Glomerular visceral epithelial cell (primary cell): ENCODE results near the gene TBC1D16.
"Not testable (repeated sequence)": the region's sequence is repeated elsewhere in the genome, so short reads cannot be mapped to it uniquely, and the experiment has no call there.

Source experiments
- DNase-seq: peaks from one replicate; pipeline ENCODE4 v3.0.0-alpha.2; 2016; ENCODE audit errors: extremely low spot score

TBC1D16 gene

DNA sequence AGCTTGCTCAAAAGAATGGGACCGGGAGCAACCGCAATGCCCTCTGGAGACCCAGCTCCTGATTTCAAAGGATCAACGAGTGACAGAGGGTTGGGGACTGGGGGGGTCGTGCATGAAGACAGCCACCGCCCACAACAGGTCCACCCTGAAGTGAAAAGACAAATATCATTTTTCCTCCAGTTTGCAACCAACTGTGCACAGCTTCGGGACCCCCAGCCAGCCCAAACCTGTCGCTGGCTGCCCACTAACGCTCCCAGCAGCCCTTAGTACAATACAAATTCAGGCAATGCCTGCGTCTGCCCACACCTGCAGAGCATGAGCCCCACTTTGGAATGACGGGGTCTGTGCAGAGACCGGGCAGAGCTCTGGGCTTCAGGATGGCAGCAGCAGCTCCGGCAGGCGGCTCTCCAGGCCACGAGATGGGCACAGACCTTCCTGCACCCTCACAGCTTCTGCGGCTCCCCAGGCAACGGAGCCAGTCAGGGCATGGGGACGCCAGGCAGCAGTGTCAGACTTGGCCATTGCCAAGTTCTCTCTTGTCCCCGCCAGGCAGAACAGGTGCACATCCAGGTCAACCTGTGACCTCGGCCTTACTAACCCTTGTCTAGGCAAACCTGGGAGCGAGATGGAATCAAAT is 60.1 kb downstream of the TBC1D16 start:
- no peak for DNase-seq

DNA sequence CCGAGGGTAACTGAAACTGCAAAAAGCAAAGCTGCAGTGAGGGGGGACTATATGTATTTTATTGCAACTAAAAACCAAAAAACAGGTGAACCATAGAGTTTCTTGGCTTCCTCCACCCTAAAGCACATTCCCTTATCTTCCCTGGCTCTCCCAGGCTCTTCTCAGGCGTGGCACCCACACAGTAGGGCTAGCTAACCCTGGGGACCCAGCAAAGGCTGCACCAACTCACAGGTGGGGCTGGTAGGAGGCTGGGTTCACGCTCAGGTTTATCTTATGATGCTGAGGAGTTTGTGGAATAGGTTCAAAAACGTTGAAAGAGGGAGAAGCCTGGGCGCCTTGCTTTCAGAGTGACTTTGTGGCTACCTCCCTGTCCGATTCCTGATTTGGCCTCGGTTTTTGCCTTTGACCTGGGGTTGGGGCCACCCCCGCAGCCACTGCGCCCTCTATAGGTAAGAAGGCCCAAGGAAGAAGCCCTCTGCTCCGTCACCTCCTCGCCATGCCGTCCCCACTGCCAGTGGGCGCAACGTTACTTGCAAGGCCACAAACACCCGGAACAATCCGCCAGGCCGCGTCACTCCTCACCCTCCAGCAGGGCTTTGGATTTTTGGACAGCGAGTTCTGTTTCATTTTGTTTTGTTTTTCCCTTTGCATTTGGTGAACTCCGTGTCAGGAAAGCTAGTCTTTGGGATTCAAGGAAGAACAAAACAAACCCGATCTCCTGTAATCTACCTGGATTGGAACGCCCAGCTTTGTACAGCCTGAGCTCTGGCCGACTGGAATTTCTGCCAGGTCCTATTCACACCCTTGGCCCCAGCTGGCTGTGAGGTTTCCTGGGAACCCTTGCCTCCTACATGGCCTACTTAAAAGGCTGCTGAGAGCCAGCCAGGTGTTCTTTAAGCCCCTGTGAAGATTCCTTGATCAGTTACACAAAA is 60.8 kb downstream of the TBC1D16 start:
- DNase-seq: no peak

DNA sequence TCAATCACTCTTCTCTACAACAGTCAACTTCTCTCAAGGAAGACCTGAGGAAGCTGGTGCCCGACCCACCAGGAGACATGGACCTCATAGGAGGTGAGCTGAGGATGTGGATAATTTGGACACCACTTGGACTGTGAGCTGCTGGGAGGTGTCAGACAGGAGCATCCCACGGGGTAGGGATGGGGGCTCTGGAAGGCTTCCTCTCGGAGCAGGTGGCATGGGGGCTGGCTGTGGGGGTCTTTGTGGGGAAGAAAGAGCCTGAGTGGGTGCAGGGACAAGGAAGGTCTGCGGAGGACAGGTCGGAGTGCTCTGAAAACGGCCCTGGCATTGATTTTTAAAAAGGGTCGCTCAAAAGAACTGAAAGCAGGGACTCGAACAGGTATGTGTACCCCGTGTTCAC is 64.0 kb downstream of the TBC1D16 start:
- no peak for DNase-seq

- DNase-seq: no peak
Observed at GRCh38 chr17:79970576-79971068, 65.0 kb downstream of the TBC1D16 start.

GRCh38 chr17:79969906-79970305 is 65.8 kb downstream of the TBC1D16 start:
- DNase-seq: no peak

DNA sequence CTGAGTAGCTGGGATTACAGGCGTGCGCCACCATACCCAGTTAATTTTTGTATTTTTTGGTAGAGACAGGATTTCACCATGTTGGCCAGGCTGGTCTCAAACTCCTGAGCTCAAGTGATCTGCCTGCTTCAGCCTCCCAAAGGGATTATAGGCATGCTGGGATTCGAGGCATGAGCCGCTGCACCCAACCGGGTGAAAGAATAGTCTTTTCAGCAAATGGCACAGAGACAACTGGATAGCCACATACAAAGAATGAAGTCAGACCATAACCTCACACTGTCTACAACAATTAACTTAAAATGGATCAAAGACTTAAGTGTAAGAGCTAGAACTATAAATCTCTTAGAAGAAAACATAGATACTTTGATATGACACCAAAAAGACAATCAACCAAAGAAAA is 67.6 kb downstream of the TBC1D16 start:
- DNase-seq: no peak

GRCh38 chr17:79966681-79967080 is 69.0 kb downstream of the TBC1D16 start:
- no peak for DNase-seq

DNA sequence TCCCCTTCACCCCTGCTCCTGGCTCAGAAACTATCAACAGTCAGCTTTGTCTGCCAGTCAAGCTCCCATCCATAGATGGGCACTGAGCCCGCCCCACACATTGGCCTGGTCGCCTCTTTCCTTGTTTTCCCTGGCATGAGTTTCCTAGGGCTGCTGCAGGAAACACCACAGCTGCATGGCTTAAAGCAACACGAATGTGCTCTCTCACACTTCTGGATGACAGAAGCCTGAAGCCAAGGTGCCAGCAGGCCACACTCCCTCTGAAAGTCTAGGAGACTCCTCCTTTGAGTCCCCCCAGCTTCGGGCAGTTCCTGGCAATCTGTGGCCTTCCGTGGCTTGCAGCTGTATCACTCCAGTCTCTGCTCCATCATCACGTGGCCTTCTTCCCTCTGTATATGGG is 69.9 kb downstream of the TBC1D16 start:
- no peak for DNase-seq

DNA sequence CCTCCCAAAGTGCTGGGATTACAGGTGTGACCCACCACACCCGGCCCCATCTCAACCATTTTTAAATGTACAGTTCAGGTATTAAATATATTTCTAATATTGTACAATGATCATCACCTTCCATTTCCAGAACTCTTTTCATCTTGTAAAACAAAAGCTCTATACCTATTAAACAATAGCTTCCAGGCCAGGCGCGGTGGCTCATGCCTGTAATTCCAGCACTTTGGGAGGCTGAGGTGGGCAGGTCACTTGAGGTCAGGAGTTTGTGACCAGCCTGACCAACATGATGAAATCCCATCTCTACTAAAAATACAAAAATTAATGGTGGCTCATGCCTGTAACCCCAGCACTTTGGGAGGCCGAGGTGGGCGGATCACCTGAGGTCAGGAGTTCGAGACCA is 73.2 kb downstream of the TBC1D16 start:
- DNase-seq: not testable (repeated sequence)

GRCh38 chr17:79961567-79961966 is 74.1 kb downstream of the TBC1D16 start:
- DNase-seq: not testable (repeated sequence)

DNA sequence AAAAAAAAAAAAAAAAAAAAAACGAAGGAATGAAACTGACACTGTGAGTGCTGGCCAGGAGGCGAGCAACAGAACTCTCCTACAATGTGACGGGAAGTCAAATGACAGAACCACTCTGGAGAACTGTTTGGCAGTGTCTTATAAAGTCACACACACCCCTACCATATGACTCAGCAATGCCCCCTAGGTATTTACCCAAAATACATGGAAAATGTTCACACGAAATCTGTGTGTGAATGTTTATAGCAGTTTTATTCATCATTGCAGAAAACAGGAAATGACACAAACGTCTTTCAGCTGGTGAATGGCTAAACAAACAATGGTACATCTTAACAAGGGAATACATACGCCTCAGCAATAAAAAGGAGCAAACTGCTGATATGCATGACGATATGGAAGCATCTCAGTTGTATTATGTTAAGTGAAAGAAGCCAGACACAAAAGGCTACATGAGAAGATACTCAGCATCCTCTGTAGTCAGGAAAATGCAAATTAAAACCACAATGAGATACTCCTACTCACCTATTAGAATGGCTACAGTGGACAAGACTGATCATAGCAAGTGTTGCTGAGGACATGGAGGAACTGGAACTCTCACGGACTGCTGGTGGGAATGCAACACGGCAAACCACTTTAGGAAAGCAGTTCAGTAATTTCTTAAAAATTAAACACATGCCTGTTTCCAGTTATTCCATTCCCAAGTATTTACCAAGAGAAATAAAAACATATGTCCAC is 74.7 kb downstream of the TBC1D16 start:
- DNase-seq: no peak

- DNase-seq: no peak
Observed at GRCh38 chr17:79959042-79959441, 76.6 kb downstream of the TBC1D16 start.

DNA sequence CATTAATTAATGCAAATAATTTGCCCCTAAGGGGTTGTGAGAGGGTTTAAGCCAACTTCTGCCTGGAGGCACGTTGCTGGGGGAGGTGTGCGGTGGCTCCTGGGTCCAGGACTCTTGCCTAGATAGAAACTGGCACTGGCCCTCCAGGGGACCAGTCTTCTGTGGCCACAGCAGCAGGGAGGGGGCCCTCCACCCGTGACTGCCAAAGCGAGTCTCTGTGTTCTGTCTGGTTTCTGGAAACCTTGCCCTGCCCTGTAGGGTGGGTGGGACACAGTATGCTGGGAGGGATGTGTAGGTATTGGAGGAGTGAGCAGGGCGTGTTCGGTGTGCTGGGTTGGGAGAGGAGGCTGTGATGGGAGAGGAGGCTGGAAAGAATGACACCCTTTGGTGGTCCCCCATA is 78.8 kb downstream of the TBC1D16 start:
- DNase-seq: no peak

- not testable (repeated sequence) for DNase-seq
Observed at GRCh38 chr17:79956441-79956735, 79.3 kb downstream of the TBC1D16 start.

GRCh38 chr17:79955691-79956440 is 79.8 kb downstream of the TBC1D16 start:
- DNase-seq: no peak

GRCh38 chr17:79955167-79955549 is 80.5 kb downstream of the TBC1D16 start:
- no peak for DNase-seq

DNA sequence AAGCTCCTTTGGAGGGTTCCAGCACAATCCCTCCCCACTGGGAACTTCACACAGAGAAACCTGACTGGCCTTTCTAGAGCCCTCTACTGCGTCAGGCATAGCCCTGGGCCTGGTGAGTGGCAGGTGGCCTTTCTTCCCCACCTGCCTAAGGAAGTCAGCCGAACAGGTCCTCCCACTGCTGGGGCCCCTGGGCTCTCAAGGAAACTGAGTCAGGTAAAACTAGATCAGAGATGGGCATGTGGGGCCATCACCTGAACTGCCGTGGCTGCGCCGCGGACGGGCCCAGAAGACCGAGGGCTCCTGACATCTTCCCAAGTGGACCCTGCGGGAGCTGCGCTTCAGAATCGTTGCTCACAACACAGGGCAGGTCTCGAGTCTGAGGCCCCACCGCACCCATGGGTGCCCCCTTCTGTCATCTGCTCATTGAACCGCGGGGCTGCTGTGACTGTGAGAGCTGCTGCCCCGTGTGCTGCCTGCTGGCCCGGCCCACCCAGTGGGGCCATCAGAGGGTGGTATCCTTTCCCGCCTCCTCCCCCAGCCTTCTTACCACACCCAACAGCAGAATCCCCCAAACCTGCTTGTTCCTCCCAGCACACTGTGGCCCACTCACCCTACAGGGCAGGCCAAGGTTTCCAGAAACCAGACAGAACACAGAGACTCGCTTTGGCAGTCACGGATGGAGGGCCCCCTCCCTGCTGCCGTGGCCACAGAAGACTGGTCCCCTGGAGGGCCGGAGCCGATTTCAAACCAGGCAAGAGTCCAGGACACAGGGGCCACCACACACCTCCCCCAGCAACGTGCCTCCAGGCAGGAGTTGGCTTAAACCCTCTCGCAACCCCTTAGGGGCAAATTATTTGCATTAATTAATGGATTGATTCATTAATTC is 81.1 kb downstream of the TBC1D16 start:
- no peak for DNase-seq

- DNase-seq: no peak
Observed at GRCh38 chr17:79953335-79953734, 82.3 kb downstream of the TBC1D16 start.

DNA sequence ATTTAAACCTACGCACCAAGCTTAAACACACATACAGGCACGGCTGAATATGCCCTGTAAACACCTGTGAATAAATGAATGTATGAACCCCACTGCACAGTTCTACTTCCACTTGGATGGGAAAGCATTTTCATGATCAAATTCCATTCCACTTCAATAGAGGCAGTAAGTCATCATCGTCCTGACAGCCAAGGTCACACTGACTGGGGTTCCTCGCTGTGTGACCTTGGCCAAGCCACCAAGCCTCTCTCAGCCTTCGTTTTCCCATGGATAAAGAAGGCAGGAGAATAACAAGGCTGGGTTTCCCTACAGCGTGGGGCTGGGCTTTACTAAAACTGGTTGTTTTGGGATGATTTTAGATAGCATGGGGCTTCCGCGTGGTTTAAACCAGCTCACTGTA is 82.8 kb downstream of the TBC1D16 start:
- no peak for DNase-seq

- no peak for DNase-seq
Observed at GRCh38 chr17:79952265-79952877, 83.3 kb downstream of the TBC1D16 start.
